Esophagus squamous epithelium (tissue), 5 donors: ENCODE results near the gene CCDC85C. TPM values are rescaled to one million over a fixed set of nuclear protein-coding genes. Genes with fewer than 3 reads are reported as not detected.

Experiments
- DNase-seq: peaks from one replicate; lab custom pipeline; 2025; lab: John Stamatoyannopoulos, UW
- H3K27ac ChIP-seq, 4 donors: fragments of 200-600 bp; sonication (generic); one replicate each; pipeline ENCODE4 v1.5.1; 2016 to 2019; ENCODE audit warnings: mild to moderate bottlenecking in 1 of 4
- H3K27me3 ChIP-seq, 4 donors: fragments of 200-600 bp; sonication (generic); 1 replicate in 3 of 4; 2 replicates in 1 of 4; pipeline versions ENCODE4 v1.5.1 to v1.6.0; 2017 to 2021; ENCODE audit warnings: antibody characterized with exemption in 1 of 4
- H3K36me3 ChIP-seq, 3 donors: fragments of 200-600 bp; sonication (generic); one replicate each; pipeline ENCODE4 v1.5.1; 2016 to 2019
- H3K4me1 ChIP-seq, 3 donors: fragments of 200-600 bp; sonication (generic); one replicate each; pipeline ENCODE4 v1.5.1; 2017 to 2019
- H3K4me3 ChIP-seq, 4 donors: fragments of 200-600 bp; sonication (generic); 1 replicate in 3 of 4; 2 replicates in 1 of 4; pipeline ENCODE4 v1.5.1; 2016 to 2019; ENCODE audit warnings: mild to moderate bottlenecking in 2 of 4, moderate library complexity in 1 of 4
- H3K9me3 ChIP-seq, 3 donors: fragments of 200-600 bp; sonication (generic); one replicate each; pipeline ENCODE4 v1.5.1; 2016 to 2019
- CTCF ChIP-seq, 6 experiments: fragments of 450-650 bp in 4 of 6; fragments of 200-600 bp in 2 of 6; sonication (generic) in 2 of 6; IDR thresholded peaks; one replicate each; pipeline ENCODE4 v1.5.1; 2016 to 2019; ENCODE audit warnings: antibody characterized with exemption in 6 of 6, mild to moderate bottlenecking in 4 of 6, moderate library complexity in 4 of 6
- POLR2A ChIP-seq, 4 donors: fragments of 450-650 bp; IDR thresholded peaks; one replicate each; pipeline ENCODE4 v1.6.1; 2017; ENCODE audit warnings: antibody characterized with exemption in 4 of 4, mild to moderate bottlenecking in 4 of 4, moderate library complexity in 3 of 4
- WGBS, 2 donors: methylation state at CpG; one replicate each; pipeline ENCODE4 v1.1.5; 2018; 5-methylcytosine and 5-hydroxymethylcytosine counted together
- intact Hi-C: fragments of 100-400 bp; cut with DNase I; formaldehyde crosslinking; loops from one replicate; pipeline ENCODE4 v1.15.0; 2022
- total RNA-seq, 4 donors: library from RNA; depleted of rRNA; stranded (reverse); fragments of >200 nt; gene quantifications; one replicate each; pipeline ENCODE4 v1.1.0, GENCODE V29; 2016
- donor health status: DM: yes; HTN: yes; CAD: no.

CCDC85C gene
- total RNA-seq, 4 donors from 2014 or later: 23.4 to 52.0 (median 27.1) TPM

- intact Hi-C loops: no loop called here
- peak overlapping the region in 3 of 4 donors; percentile 58 to 64 (median 62) for H3K27ac ChIP-seq
- H3K9me3 ChIP-seq: no peaks in the 10 kb centered on the region
- TF ChIP-seq CTCF (IDR thresholded peaks at IDR 0.05) (no peak), POLR2A (IDR thresholded peaks at IDR 0.05) (no peak)
- H3K27me3 ChIP-seq: no peaks in the 10 kb centered on the region
- no peak overlapping the region for H3K4me3 ChIP-seq
- DNase-seq: no peak
- 53 to 84% methylated on average over 3 to 4 of the region's 5 CpGs for WGBS, 2 donors
- peaks cover 0 to 34% (median 0%) of the 10 kb centered on the region in 3 donors for H3K36me3 ChIP-seq
- H3K4me1 ChIP-seq: peaks cover 0 to 61% (median 19%) of the 10 kb centered on the region in 3 donors
These were observed 71.7 kb downstream of the CCDC85C start for GRCh38 chr14:99532310-99532709.

DNA sequence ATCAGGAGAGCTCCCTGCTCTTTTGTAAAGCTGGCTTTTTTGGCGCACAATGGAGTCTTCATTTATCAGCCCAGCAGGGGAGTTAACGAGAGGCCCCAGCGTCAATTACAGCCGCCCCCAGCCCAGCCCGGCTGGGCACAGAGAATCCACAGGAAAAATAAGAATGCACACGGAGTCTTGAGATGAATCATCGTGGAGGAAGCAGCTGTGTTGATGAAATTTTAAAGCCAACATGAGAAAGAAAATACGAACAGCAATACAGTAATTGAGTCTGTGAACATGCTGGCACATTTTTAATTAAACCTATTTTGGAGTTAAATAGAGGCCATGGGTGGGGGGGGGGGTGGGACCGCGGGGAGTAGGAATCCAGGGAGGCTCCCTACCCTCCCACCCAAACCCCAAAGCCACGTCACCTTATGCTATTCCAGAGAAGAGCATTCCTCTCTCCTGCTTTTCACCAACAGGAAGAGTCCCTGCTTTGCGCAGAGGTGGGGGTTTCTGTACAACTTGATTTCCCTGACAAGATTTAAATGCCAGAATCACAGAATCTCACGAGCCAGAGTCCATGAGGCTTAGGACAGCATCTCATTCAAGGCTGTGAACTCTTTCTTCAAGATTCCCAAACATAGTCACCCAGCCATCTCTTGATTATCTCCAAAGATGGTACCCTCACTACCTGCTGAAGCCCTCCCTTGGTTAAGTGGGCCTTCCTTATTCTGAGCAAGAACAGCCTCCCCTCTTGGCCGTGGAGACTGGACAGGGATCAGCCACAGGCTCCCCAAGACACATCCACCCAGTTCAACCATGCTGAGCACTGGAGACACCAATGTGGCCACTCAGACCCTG, 72.5 kb downstream of the CCDC85C start:
- H3K27me3 ChIP-seq: no peaks in the 10 kb centered on the region
- H3K27ac ChIP-seq: peak overlapping the region; percentile 2 to 64 (median 60)
- intact Hi-C loops: no loop called here
- H3K36me3 ChIP-seq: peaks cover 0 to 34% (median 0%) of the 10 kb centered on the region in 3 donors
- 37 to 45% methylated on average over 8 to 12 of the region's 14 CpGs for WGBS, 2 donors
- no peaks in the 10 kb centered on the region for H3K9me3 ChIP-seq
- peaks cover 0 to 54% (median 12%) of the 10 kb centered on the region in 3 donors for H3K4me1 ChIP-seq
- TF ChIP-seq CTCF (IDR thresholded peaks at IDR 0.05) (no peak), POLR2A (IDR thresholded peaks at IDR 0.05) (no peak)
- no peak overlapping the region for H3K4me3 ChIP-seq
- no peak for DNase-seq

- no peak for DNase-seq
- H3K36me3 ChIP-seq: peaks cover 0 to 27% (median 0%) of the 10 kb centered on the region in 3 donors
- H3K9me3 ChIP-seq: no peaks in the 10 kb centered on the region
- 44 to 86% methylated on average over 1 to 4 of the region's 19 CpGs for WGBS, 2 donors
- H3K27ac ChIP-seq: peak overlapping the region; percentile 2 to 64 (median 60)
- peaks cover 0 to 52% (median 12%) of the 10 kb centered on the region in 3 donors for H3K4me1 ChIP-seq
- H3K27me3 ChIP-seq: no peaks in the 10 kb centered on the region
- H3K4me3 ChIP-seq: no peak overlapping the region
- no peak for TF ChIP-seq POLR2A (IDR thresholded peaks at IDR 0.05)
- no peak for TF ChIP-seq CTCF (IDR thresholded peaks at IDR 0.05)
- intact Hi-C loops: no loop called here
These were observed 73.4 kb downstream of the CCDC85C start for GRCh38 chr14:99530407-99531155.

DNA sequence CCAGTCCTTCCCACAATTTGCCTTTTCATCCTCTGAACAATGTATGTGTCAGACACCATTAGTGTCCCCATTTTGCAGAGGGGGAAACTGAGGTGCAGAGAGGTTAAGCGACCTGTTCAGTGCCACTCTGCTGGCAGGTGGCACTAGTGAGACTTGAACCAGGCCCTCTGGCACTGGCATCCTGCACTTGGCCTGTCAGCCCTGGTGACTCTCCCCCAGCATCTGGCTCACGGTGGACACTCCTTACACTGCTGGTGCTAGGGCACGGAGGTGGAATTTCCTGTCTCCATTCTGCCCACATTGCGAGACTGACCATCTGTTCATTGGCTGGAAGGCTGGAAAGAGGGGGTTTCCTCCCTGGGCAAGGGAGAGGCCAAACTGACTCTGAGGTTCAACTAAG, 74.1 kb downstream of the CCDC85C start:
- H3K27ac ChIP-seq: peak overlapping the region in 1 of 4 donors; percentile 64
- DNase-seq: no peak
- intact Hi-C loops: no loop called here
- no peaks in the 10 kb centered on the region for H3K27me3 ChIP-seq
- peaks cover 0 to 20% (median 0%) of the 10 kb centered on the region in 3 donors for H3K36me3 ChIP-seq
- H3K4me1 ChIP-seq: peaks cover 4 to 52% (median 19%) of the 10 kb centered on the region in 3 donors
- H3K9me3 ChIP-seq: no peaks in the 10 kb centered on the region
- TF ChIP-seq CTCF (IDR thresholded peaks at IDR 0.05) (peak in 1 of 6 experiments; percentile 32), POLR2A (IDR thresholded peaks at IDR 0.05) (no peak)
- WGBS, 2 donors: 63% methylated on average over 1 of the region's 4 CpGs; no CpG with 5 or more reads in 1 of the 2 donors
- H3K4me3 ChIP-seq: no peak overlapping the region
